ENCODE measurements around the gene CHAD. TPM values are rescaled to one million over a fixed set of nuclear protein-coding genes. Genes with fewer than 3 reads are reported as not detected.

The CHAD gene
- polyA plus RNA-seq, 1 donor from 2014 or later: not detected

- Histone ChIP-seq H4K20me1 (ENCODE audit: insufficient read depth) (no peaks in the 10 kb centered on the region), H3K4me2 (ENCODE audit: low read length) (no peak overlapping the region), H3K4me3 (ENCODE audit: low read length) (no peak overlapping the region), H3K9me3 (ENCODE audit: low read length) (no peaks in the 10 kb centered on the region), H3K9me2 (ENCODE audit: insufficient read depth, low read length) (no peaks in the 10 kb centered on the region), H2AFZ (ENCODE audit: low read depth, low read length) (no peak overlapping the region), H3F3A (ENCODE audit: insufficient read depth, low read length, poor library complexity, severe bottlenecking) (no peaks in the 10 kb centered on the region), H3K36me3 (ENCODE audit: insufficient read depth, low read length) (no peaks in the 10 kb centered on the region), H3K27ac (ENCODE audit: low read length) (no peak overlapping the region), H3K9ac (ENCODE audit: low read length) (no peak overlapping the region), H3K79me2 (replicated peaks; ENCODE audit: insufficient read depth, low read length) (no peaks in the 10 kb centered on the region), H3K27me3 (ENCODE audit: insufficient read depth, low read depth, low read length) (no peaks in the 10 kb centered on the region)
- TF ChIP-seq RAD21 (conservative IDR thresholded peaks at IDR 0.05): no peak
- TF ChIP-seq EP300 (conservative IDR thresholded peaks at IDR 0.05; ENCODE audit: poor library complexity, severe bottlenecking): no peak
- no peak for TF ChIP-seq REST (IDR thresholded peaks at IDR 0.05; ENCODE audit: borderline replicate concordance)
- no peak for TF ChIP-seq CTCF (IDR thresholded peaks at IDR 0.05; ENCODE audit: poor library complexity, severe bottlenecking)
- TF ChIP-seq MXI1 (conservative IDR thresholded peaks at IDR 0.05; ENCODE audit: poor library complexity, severe bottlenecking): no peak
- no peak for TF ChIP-seq EZH2 (IDR thresholded peaks at IDR 0.05; ENCODE audit: borderline replicate concordance, insufficient read depth, low read length, poor library complexity, severe bottlenecking)
- TF ChIP-seq TAF1 (IDR thresholded peaks at IDR 0.05; ENCODE audit: low read depth): no peak
- TF ChIP-seq POLR2AphosphoS5 (IDR thresholded peaks at IDR 0.05): no peak
- no peak for TF ChIP-seq SMC3 (conservative IDR thresholded peaks at IDR 0.05; ENCODE audit: poor library complexity)
Observed at GRCh38 chr17:50461550-50462132, 7.0 kb downstream of the CHAD start.

- no peak overlapping the region for H3K4me2 ChIP-seq (ENCODE audit: low read length)
- H4K20me1 ChIP-seq (ENCODE audit: insufficient read depth): no peaks in the 10 kb centered on the region
- TF ChIP-seq REST (IDR thresholded peaks at IDR 0.05; ENCODE audit: borderline replicate concordance) (no peak), TAF1 (IDR thresholded peaks at IDR 0.05; ENCODE audit: low read depth) (no peak), CTCF (IDR thresholded peaks at IDR 0.05; ENCODE audit: poor library complexity, severe bottlenecking) (no peak), RAD21 (conservative IDR thresholded peaks at IDR 0.05) (no peak), EP300 (conservative IDR thresholded peaks at IDR 0.05; ENCODE audit: poor library complexity, severe bottlenecking) (no peak), MXI1 (conservative IDR thresholded peaks at IDR 0.05; ENCODE audit: poor library complexity, severe bottlenecking) (no peak), SMC3 (conservative IDR thresholded peaks at IDR 0.05; ENCODE audit: poor library complexity) (no peak), EZH2 (IDR thresholded peaks at IDR 0.05; ENCODE audit: borderline replicate concordance, insufficient read depth, low read length, poor library complexity, severe bottlenecking) (no peak), POLR2AphosphoS5 (IDR thresholded peaks at IDR 0.05) (no peak)
- no peak overlapping the region for H3K4me3 ChIP-seq (ENCODE audit: low read length)
- no peaks in the 10 kb centered on the region for H3K9me3 ChIP-seq (ENCODE audit: low read length)
- H3K9ac ChIP-seq (ENCODE audit: low read length): no peak overlapping the region
- H2AFZ ChIP-seq (ENCODE audit: low read depth, low read length): no peak overlapping the region
- H3K79me2 ChIP-seq (replicated peaks; ENCODE audit: insufficient read depth, low read length): no peaks in the 10 kb centered on the region
- no peaks in the 10 kb centered on the region for H3K27me3 ChIP-seq (ENCODE audit: insufficient read depth, low read depth, low read length)
- no peaks in the 10 kb centered on the region for H3F3A ChIP-seq (ENCODE audit: insufficient read depth, low read length, poor library complexity, severe bottlenecking)
- no peak overlapping the region for H3K27ac ChIP-seq (ENCODE audit: low read length)
- H3K9me2 ChIP-seq (ENCODE audit: insufficient read depth, low read length): no peaks in the 10 kb centered on the region
- H3K36me3 ChIP-seq (ENCODE audit: insufficient read depth, low read length): no peaks in the 10 kb centered on the region
Observed at GRCh38 chr17:50460831-50461526, 7.7 kb downstream of the CHAD start.

Measured in neural cell (in vitro differentiated cells).